ENCODE results near the gene SYT5. TPM values are rescaled to one million over a fixed set of nuclear protein-coding genes. Genes with fewer than 3 reads are reported as not detected.

Gene SYT5
- total RNA-seq, 4 donors from 2014 or later, result 0.70 to 0.94 TPM; not detected in 2

GRCh38 chr19:55141696-55142095 lies 38.4 kb downstream of the SYT5 start:
- no peak for DNase-seq
- H3K9me3 ChIP-seq, result no peaks in the 10 kb centered on the region
- TF ChIP-seq CTCF (IDR thresholded peaks at IDR 0.05), result no peak
- no peak for TF ChIP-seq POLR2A (IDR thresholded peaks at IDR 0.05)
- peaks cover 0 to 21% of the 10 kb centered on the region in 2 donors for H3K27me3 ChIP-seq
- no peak overlapping the region for H3K27ac ChIP-seq
- H3K36me3 ChIP-seq, result no peaks in the 10 kb centered on the region
- H3K4me3 ChIP-seq, result no peak overlapping the region
- peaks cover 0 to 9% (median 2%) of the 10 kb centered on the region in 4 donors for H3K4me1 ChIP-seq

DNA sequence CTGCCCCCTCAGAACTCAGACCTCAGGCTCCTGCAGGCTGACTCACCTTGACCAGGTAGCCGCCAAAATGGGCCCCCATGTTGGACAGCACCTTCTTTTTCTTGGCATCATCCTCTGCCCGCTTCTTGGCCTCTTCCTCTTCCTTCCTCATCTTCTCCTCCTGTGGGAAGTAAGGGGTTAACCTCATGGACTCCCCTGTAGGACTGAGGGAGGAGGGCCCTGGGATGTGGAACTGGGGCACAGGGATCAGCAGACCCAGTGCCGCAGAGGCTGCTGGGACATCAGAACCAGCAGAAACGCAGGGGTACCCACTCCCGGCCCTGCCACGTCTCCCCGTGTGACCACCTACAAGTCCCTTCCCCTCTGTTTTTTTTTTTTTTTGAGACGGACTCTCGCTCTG lies 42.2 kb downstream of the SYT5 start:
- Histone ChIP-seq H3K36me3 (no peaks in the 10 kb centered on the region), H3K27ac (no peak overlapping the region), H3K4me3 (no peak overlapping the region), H3K27me3 (peaks cover 0 to 6% of the 10 kb centered on the region in 2 donors), H3K4me1 (no peaks in the 10 kb centered on the region), H3K9me3 (no peaks in the 10 kb centered on the region)
- DNase-seq, result no peak
- TF ChIP-seq POLR2A (IDR thresholded peaks at IDR 0.05) (no peak), CTCF (IDR thresholded peaks at IDR 0.05) (no peak)

GRCh38 chr19:55136399-55137102 lies 43.5 kb downstream of the SYT5 start:
- Histone ChIP-seq H3K4me3 (no peak overlapping the region), H3K27ac (no peak overlapping the region), H3K27me3 (peaks cover 0 to 2% of the 10 kb centered on the region in 2 donors), H3K9me3 (no peaks in the 10 kb centered on the region), H3K4me1 (no peaks in the 10 kb centered on the region), H3K36me3 (no peaks in the 10 kb centered on the region)
- no peak for DNase-seq
- TF ChIP-seq CTCF (IDR thresholded peaks at IDR 0.05), result no peak
- TF ChIP-seq POLR2A (IDR thresholded peaks at IDR 0.05), result no peak

DNA sequence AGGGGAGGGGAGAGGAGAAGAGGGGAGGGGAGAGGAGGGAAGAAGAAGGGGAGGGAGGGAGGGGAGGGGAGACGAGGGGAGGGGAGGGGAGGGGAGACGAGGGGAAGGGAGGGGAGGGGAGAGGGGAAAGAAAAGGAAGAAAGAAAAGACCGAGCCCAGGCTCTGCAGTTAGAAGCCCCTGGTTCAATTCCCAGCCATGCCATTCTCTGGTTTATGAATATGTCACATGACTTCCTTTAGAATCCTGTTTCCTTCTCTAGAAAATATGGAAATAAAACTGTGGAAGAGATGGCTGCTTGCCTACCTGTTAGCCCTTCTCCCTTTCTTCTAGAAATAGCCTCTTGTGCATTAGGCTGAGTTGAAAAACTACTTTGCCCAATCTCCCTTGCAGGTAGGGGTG lies 45.4 kb downstream of the SYT5 start:
- no peaks in the 10 kb centered on the region for H3K4me1 ChIP-seq
- H3K4me3 ChIP-seq, result no peak overlapping the region
- H3K27ac ChIP-seq, result no peak overlapping the region
- no peaks in the 10 kb centered on the region for H3K36me3 ChIP-seq
- DNase-seq, result no peak
- H3K27me3 ChIP-seq, result no peaks in the 10 kb centered on the region
- no peaks in the 10 kb centered on the region for H3K9me3 ChIP-seq
- TF ChIP-seq POLR2A (IDR thresholded peaks at IDR 0.05) (no peak), CTCF (IDR thresholded peaks at IDR 0.05) (no peak)

- H3K27me3 ChIP-seq, result no peaks in the 10 kb centered on the region
Measured at GRCh38 chr19:55133639-55134444, 46.2 kb downstream of the SYT5 start.

More at GRCh38 chr19:55133639-55134444, 46.2 kb downstream of the SYT5 start:
- no peak overlapping the region for H3K4me3 ChIP-seq
- no peaks in the 10 kb centered on the region for H3K4me1 ChIP-seq
- no peaks in the 10 kb centered on the region for H3K36me3 ChIP-seq
- no peak for DNase-seq
- no peaks in the 10 kb centered on the region for H3K9me3 ChIP-seq
- TF ChIP-seq POLR2A (IDR thresholded peaks at IDR 0.05) (no peak), CTCF (IDR thresholded peaks at IDR 0.05) (no peak)
- no peak overlapping the region for H3K27ac ChIP-seq
